Esophagus muscularis mucosa (tissue), 3 donors: ENCODE results near the gene NECTIN2.

Experiments used
- POLR2AphosphoS5 ChIP-seq, 2 donors: sonication (generic); formaldehyde crosslinking; IDR thresholded peaks; one replicate each; pipeline ENCODE4 v1.6.1; 2017; ENCODE audit warnings: antibody characterized with exemption in 2 of 2
- TF ChIP-seq, protein P1 (sequence below), 3 experiments: fragments of 200-600 bp in 2 of 3; fragments of 450-650 bp in 1 of 3; sonication (generic) in 2 of 3; IDR thresholded peaks; one replicate each; pipeline ENCODE4 v1.5.1; 2017 to 2019; ENCODE audit warnings: antibody characterized with exemption in 3 of 3, mild to moderate bottlenecking in 2 of 3, moderate library complexity in 1 of 3

DNA sequence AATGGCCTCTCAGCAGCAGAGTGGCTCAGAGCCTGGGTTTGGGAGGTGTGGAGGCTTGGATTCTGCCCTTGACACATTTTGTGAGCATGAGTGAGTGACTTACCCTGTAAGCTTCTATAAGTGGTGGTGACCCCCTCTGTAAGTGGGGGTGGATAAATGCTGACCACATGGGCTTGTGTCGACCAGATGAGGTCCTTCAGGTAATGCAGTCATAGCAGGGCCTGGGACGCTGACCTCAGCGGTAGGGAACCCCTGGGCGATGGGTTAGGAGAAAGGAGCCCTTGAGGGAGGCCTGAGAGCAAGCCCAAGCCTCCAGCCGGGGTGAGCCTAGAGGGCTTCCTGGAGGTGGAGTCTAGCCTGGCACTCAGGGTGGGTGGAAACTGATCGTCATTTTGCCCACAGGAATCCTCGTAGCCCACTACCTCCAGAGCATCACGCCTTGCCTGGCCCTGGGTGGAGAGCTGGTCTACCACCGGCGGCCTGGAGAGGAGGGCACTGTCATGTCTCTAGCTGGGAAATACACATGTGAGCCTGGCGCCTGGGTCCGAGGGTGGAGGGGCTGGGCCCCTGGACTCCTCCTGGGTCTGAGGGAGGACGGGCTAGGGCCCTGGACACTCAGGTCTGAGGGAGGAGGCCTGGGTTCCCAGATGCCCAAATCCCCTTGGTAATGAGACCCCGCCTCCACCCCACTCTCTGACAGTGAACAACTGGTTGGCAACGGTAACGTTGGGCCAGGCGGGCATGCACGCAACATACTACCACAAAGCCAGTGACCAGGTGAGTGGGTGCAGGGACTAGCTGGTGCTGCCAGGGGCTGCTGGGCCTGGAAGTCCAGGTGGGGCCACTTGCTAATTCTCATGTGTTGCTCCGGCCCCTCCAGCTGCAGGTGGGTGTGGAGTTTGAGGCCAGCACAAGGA lies 54.5 kb downstream of the NECTIN2 start:
- TF ChIP-seq POLR2AphosphoS5 (IDR thresholded peaks at IDR 0.05), result no peak
- TF ChIP-seq, protein P1, sequence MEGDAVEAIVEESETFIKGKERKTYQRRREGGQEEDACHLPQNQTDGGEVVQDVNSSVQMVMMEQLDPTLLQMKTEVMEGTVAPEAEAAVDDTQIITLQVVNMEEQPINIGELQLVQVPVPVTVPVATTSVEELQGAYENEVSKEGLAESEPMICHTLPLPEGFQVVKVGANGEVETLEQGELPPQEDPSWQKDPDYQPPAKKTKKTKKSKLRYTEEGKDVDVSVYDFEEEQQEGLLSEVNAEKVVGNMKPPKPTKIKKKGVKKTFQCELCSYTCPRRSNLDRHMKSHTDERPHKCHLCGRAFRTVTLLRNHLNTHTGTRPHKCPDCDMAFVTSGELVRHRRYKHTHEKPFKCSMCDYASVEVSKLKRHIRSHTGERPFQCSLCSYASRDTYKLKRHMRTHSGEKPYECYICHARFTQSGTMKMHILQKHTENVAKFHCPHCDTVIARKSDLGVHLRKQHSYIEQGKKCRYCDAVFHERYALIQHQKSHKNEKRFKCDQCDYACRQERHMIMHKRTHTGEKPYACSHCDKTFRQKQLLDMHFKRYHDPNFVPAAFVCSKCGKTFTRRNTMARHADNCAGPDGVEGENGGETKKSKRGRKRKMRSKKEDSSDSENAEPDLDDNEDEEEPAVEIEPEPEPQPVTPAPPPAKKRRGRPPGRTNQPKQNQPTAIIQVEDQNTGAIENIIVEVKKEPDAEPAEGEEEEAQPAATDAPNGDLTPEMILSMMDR (IDR thresholded peaks at IDR 0.05), result no peak
